ENCODE data around the gene UQCR10.
"Not testable (repeated sequence)": the region's sequence is repeated elsewhere in the genome, so short reads cannot be mapped to it uniquely, and the experiment has no call there.

The UQCR10 gene

DNA sequence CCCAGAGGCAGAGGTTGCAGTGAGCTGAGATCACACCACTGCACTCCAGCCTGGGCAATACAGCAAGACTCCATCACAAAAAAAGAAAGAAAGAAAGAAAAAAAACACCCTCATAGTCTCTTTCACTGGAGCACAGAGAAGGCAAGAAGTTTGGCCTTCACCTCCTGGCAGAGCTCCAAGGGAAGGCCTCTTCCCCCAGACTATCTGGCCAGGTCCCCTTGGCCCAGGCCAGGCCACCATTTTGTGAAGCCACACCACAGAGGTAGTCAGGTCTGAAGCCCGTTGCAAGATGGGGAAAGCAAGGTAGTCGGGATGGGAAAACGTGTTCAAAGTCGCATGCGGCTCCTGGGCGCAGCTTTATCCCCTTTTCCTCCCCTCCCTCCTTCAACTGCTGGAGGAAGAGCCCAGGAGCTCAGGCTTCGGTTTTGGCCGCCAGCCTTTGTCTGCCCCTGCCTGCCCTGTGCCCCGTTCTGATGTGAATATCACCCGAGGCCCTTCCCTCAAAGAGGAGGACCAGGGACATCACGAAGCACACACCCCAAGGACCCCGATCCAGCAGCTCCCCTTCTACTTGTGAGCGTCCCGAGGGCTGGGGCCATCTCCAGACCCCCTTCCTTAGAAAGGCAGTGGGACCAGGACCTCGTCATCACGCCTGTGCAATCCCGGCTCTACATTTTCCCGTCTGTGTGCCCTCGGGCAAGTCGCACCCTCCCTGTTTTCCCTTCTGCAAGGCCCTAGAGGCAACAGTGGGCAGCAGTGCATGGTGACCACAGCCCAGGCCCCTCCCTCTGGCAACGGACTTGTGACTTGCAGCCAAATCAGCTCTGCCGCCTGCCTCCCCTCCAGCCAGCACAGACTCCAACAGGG lies 29.7 kb upstream of the UQCR10 start:
- DNase-seq (ENCODE audit: insufficient read length, low spot score) = no peak
- no peak for FAIRE-seq

DNA sequence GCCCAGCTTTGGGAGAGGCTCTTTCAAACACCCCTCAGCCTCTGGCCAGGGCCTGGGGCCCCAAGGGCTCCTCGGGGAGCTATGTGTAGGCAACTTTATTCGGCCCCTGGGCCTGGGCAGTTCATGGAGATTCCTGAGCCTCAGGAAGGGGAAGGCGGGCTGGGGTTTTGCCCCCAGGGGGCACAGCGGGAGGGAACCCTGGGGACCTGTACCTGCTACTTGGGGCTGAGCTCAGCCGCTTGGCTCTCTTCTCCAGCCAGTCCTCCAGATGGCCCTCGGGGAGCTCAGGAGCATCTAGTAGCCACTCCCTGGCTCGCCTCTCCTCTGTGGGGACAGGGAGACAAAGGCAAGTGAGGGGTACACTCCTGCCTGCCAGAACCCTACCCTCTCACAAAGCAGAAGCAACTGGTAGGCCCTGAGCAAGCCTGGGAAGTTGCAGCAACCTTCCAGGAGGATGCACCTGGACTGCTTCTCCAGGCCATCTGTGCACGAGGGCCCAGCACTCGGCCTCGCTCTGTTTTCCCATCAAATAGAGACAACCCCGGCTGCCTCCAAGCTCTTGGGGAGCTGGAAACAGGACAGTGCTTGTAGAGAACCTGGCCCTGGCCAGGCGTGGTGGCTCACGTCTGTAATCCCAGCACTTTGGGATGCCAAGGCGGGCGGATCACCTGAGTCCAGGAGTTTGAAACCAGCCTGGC lies 28.9 kb upstream of the UQCR10 start:
- FAIRE-seq (no peak), DNase-seq (ENCODE audit: insufficient read length, low spot score) (no peak)

DNA sequence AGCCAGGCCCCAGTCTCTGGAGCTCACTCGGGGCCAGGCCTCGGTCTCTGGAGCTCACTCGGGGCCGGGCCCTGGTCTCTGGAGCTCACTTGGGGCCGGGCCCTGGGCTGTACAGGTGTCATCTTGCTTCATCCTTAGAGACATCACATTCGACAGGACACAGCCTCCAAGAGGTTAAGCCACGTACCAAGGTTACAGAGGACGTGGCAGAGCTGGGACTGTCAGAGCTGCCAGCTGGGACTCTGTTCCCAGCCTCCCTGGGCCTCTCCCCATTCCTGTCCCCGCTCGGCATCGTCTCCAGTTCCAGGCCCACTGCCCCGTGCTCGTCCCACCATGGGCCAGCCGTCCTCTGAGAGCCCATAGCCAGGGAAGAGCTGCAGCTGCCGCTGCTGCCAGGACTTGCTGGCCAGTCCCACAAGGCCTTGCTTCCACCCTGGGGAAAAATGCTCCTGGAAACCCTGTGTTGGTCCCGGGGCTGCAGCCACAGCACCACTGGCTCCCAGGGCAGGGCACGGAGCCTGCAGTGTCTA lies 27.8 kb upstream of the UQCR10 start:
- FAIRE-seq (no peak), DNase-seq (ENCODE audit: insufficient read length, low spot score) (no peak)

DNA sequence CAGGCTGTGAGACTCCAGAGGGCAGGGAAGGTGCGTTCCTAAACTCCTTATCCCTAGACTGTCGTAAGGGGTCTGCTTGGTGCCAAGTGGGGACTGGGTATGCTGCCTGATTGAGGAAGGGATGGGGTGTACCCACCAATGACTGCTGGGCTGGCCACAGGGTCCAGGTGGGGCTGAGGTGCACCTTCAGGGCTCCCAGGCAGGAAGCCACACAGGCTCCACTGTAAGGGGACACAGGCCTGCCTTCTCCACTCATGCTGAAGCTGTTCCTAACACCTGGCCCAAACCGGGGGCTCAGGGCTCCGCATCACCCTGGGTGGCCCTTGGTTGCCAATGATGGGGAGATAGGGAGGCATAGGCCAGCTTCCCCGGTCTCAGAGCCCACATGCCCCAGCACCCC lies 27.0 kb upstream of the UQCR10 start:
- FAIRE-seq (no peak), DNase-seq (ENCODE audit: insufficient read length, low spot score) (no peak)

DNA sequence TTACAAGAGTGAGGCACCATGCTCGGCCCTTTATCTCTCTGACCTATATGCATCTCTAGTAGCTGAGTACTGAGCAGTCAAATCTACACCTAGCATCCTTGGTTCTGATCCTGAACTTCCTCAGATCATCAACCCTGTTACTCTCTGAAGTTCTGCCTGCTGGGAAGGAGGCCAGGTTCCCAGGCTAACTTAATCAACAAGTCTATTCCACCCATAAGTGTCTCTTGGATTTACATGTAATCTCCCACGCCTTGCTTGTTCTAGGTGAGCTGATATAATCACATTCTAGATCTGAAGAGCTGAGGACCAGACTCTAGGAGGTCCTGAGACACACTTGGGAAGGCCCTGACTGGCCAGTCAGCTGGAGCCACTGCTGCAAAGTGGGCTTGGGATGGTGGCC lies 25.2 kb upstream of the UQCR10 start:
- DNase-seq (ENCODE audit: insufficient read length, low spot score) = no peak
- FAIRE-seq = no peak

DNA sequence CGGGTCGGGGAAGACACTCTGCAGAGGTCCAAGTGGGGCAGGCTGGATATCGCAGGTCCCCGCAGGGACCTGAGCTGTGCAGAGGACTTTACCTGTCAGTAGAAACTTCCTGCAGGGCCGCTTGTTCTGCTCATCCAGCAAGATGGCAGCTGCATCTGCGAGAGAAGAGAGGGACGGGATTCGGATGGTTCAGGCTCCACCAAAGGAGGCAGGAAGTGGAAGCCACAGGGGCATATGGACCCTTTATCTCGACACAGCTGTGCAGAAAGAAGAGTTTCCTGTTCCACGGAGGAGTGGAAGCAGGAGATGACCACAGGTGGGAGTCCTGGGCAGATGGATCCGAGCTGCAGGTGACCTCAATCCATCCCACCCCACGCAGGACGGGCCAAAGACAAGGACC lies 24.8 kb upstream of the UQCR10 start:
- no peak for DNase-seq (ENCODE audit: insufficient read length, low spot score)
- FAIRE-seq = no peak

DNA sequence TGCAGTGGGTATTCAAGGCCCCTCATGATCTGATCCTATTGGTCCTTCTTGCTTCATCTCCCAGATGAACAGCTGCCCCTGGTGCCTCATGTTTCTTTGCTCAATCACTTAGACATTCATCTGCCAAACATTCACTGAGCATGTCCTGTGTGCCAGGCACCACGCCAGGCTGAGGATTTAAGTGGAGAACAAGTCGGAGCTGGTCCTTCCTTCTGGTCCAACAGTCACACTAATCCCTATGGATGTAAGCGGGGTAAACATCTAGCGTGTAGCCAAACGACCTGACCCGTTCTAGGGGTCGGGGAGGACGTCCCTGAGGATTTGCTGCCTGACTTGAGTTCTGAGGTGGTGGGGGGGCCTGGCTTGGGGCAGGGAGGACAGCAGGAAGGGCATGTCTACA lies 22.3 kb upstream of the UQCR10 start:
- FAIRE-seq (no peak), DNase-seq (ENCODE audit: insufficient read length, low spot score) (no peak)

DNA sequence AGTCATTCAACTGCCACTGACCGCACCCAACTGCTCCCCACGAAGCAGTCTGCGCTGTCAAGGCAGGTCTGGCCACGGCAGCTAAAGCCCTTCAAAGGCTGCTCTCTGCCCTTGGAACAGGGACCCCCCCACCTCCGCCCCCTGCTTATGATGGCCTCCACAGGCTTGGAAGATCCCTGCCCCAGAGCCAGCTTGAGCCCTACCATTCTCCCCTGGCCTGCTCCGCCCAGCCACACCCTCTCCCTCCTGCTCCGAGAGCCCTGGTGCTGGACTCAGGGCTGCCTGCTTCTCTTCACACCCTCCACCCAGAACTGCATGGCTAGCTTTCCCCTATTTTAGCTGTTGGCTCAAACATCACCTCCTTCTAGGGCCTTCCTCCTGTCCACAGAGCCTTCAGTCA lies 19.3 kb upstream of the UQCR10 start:
- FAIRE-seq (no peak), DNase-seq (ENCODE audit: insufficient read length, low spot score) (no peak)

DNA sequence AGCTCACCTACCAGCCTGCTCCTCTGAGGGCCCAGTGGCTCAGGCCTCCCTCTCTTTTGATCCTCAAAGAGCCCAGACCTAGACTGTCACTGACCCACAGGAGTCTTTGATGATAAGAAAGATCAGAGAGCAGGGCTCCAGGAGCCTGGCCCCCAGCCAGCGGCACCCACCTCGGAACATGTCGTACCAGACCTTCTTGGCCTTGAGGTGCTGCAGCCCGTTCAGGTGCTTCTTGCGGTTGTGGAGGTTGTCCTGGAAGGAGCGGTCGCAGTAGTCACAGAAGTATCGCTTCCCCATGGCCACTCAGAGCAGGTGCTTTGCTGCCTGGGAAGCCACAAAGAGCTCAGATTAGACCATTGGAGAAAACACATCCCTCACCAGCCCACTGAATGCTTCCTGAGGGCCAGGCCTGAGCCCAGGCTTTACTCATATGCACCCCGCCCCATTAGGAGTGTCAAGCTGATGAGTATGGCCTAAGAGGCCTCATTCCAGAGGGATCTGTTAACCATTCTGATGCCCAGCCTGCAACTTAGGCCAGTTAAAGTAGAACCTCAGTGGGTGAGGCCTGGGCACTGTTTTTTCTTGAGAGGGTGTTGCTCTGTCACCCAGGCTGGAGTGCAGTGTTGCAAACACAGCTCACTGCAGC lies 18.8 kb upstream of the UQCR10 start:
- FAIRE-seq (no peak), DNase-seq (ENCODE audit: insufficient read length, low spot score) (no peak)

DNA sequence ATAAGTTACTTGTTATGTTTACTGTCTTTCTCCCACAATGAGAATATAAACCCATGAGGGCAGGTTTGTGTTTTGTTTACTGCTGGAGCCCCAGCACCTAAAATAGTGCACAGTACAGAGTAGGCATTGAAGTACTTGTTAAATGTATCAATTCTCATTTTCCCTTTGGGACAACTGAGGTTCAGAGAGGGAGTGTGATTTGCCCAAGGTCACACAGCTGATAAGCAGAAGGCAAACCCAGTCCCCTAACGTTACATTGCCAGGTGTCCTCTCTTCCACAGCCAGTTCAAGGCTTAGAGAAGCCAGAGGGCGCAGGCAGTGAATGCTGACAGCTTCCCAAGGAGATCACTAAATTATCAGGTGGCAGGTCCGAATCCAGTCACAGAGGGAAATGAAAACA lies 17.1 kb upstream of the UQCR10 start:
- FAIRE-seq = no peak

DNA sequence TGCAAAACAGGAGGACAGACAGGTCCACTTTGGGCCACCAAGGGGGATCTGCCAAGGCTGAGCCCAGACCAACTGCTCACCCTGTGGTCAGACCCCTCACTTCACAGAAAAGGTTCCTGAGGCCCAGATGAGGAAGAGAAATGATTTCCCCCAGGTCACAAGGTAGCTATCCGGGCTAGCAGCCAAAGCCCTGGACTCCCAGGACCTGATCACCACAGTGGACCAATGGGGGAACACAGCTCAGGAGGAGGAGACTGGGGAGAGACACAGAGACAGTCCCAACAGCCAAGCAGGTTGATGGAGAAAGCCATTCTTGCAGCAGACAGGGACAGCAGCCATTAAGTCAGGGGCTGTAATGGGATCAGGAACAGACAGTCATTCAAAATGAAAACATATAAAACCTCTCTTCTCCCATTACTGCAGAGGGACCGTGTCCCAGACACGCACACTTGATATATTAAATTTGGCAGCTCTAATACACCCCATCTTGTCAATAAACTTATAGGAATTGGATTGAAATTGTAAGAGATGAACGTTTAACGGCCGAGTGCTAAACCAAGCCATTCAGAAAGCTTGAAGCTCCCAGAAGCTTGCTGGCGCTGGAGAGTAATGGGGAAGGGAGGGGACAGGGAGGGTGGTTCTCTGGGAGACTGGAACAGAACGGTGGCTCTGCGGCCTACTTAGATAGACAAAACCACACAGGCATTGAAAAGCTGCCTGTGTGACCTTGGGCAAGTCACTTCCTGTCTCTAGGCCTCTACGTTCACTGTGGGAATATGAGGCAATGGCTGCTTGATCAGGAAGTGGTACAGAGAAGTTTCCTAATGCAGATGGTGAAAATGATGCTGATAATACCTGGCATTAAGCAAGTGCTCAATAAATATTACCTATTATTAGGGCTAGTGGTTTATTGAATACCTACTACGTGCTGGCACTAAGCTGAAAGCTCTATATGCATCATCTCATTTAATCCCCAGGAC lies 16.3 kb upstream of the UQCR10 start:
- no peak for FAIRE-seq
- DNase-seq (ENCODE audit: insufficient read length, low spot score) = no peak

More for the DNA sequence above, 17.1 kb upstream of the UQCR10 start:
- DNase-seq (ENCODE audit: insufficient read length, low spot score) = no peak

DNA sequence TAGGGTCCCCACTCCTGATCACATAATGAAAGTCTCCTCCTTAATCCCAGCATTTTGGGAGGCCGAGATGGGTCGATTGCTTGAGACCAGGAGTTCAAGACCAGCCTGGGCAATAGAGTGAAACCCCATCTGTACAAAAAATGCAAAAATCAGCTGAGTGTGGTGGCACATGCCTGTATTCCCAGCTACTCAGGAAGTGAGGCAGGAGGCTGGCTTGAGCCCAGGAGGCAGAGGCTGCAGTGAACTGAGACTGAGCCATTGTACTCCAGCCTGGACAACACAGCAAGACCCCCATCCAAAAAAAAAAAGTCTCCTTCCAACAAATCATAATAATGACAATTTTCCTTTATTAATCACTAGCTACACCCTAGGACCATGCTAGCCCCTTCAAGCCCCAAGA lies 15.5 kb upstream of the UQCR10 start:
- DNase-seq (ENCODE audit: insufficient read length, low spot score) (no peak), FAIRE-seq (no peak)

DNA sequence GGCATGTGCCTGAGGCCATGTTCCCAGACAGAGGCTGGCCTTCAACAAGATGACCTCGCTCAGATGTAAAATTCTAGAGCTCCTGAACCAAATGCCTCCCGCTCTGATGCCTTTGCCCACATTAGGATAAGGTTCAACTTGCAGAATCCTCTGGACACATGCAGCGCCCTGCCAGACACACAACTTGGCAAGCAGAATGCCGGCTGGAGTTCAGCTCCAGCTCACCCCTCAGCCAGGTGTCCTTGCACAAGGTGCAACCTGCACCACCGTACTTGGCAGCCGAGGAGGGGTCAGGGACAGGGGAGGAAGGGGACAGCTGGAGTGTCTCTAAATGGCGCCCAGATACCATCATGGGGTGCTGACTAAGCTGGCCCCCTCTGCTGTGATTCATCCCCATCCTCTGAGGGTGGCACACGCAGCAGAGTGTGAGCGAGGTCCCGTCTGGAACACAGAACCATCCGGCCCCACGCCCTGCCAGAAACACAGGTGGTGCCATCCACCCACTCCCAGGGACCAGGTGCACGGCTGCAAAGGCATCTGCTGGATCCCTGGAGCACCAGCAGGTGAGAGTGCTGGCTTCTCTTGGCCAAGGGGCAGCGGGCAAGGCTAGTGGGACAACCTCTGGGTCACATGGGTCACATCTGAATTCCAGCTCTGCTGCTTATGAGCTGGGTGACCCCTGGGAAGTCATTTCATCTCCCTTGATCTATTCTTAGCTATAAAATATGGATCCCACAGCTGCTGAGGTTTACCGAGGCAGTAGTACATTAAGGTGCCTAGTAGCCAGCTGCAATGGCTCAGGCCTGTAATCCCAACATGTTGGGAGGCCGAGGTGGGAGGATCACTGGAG lies 13.1 kb upstream of the UQCR10 start:
- no peak for DNase-seq (ENCODE audit: insufficient read length, low spot score)
- no peak for FAIRE-seq

DNA sequence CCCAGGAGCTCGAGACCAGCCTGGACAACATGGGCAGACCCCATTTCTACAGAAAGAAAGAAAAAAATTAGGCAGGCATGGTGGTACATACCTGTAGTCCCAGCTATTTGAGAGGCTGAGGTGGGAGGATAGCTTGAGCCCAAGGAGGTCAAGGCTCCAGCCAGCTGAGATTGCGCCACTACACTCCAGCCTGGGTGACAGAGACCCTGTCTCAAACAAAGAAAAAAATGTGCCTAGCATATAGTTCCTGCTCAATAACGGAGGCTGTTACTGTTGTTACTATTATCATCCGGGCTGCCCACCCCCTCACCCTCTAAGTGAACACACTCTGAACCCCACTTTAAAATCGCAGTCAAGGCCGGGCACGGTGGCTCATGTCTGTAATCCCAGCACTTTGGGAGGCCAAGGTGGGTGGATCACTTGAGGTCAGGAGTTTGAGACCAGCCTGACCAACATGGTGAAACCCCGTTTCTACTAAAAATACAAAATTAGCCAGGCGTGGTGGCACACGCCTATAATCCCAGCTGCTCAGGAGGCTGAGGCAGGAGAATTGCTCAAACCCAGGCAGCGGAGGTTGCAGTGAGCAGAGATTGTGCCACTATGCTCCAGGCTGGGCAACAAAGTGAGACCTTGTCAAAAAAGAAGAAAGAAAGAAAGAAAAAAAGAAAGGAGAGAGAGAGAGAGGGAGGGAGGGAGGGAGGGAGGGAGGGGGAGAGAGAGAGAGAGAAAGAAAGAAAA lies 12.3 kb upstream of the UQCR10 start:
- not testable (repeated sequence) for DNase-seq (ENCODE audit: insufficient read length, low spot score); FAIRE-seq

DNA sequence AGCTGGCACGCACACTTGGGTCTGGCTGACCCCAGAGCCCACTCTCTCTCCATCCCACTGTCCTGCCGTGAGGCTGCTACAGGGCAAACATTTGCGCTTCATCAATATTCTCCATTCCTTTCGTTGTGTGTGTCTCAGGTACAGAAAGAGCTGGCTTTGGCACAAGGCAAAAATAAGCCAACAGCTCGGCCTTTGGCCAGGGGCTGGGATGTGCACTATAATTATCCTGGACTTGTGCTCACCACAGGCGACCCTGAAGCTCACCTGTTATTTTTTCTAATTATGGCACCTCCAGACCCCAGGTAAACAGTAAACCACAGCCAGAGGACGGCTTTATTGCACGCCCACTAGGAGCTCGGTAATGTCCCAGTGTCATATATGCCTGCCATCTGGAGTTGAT lies 11.3 kb upstream of the UQCR10 start:
- FAIRE-seq (no peak), DNase-seq (ENCODE audit: insufficient read length, low spot score) (no peak)

DNA sequence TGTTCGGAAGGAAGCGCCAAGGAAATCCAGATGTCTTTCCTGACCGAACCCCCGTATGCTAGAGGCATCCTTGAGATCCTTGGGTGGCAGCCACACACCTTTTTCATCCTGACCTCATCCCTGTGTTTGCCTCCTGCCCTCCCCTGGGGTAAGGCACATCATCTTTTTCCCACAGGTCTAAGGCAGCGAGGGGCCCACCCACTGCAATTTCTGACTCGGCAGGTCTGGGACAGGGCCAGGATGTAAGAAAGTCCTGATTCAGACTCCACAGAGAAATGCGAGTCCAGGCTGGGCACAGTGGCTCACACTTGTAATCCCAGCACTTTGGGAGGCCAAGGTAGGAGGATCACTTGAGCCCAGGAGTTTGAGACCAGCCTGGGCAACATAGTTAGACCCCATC lies 10.8 kb upstream of the UQCR10 start:
- FAIRE-seq (no peak), DNase-seq (ENCODE audit: insufficient read length, low spot score) (no peak)

DNA sequence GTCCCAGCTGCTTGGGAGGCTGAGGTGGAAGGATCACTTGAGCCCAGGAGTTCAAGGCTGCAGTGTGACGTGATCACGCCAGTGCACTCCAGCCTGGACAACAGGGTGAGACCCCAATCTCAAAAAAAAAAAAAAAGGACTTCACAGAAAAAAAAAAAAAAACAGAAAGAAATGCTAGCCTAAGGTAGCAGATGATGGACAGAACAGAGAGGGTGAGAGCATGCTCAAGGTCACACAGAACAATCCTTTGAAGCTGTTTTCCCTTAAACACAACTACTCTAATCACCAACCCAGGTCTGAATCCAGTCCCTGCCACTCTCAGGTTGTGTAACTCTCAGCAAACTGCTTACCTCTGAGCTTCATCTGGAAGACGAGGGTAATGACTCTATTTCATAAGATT lies 10.1 kb upstream of the UQCR10 start:
- DNase-seq (ENCODE audit: insufficient read length, low spot score) (no peak), FAIRE-seq (no peak)

DNA sequence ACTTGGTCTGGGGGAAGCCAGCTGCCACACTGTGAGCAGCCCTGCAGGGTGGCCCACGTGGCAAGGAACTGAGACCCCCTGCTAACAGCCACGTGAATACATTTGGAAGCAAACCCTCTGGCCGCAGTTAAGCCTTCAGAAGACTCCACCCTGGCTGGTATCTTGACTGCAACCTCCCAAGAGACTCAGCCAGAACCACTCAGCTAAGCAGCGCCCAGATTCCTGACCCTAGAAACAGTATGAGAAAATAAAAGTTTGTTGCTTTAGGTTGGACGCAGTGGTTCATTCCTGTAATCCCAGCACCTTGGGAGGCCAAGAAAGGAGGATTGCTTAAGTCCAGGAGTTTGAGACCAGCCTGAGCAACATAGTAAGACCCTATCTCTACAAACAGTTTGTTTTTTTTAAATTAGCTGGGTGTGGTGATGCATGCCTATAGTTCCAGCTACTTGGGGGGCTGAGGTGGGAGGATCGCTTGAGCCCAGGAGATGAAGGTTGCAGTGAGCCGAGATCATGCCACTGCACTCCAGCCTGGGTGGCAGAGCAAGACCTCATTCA lies 9.0 kb upstream of the UQCR10 start:
- DNase-seq (ENCODE audit: insufficient read length, low spot score) (no peak), FAIRE-seq (no peak)
